ENCODE measurements around the gene PSG4.
"Not testable (repeated sequence)": the region's sequence is repeated elsewhere in the genome, so short reads cannot be mapped to it uniquely, and the experiment has no call there.

Gene PSG4

DNA sequence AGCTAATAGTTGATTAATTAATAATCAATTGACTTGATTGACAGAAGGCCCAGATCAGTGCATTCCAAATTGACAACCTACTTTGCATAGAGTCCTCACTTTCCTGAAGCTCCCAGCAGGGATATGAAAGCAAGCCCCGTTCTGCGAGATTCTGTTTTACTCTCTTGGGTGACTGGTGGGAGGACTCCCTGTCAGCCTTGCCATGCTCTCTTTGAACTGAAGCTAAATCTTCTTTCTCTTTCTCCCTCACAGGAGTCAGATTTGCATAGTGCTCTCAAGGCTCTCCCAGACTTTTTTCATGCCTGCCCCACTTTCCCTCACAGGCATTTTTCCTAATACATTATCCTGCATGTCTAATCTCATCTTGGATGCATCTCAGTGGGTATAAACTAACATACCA is 10.4 kb upstream of the PSG4 start:
- not testable (repeated sequence) for H3K4me1 Mint-ChIP-seq (ENCODE audit: low read depth); H3K36me3 Mint-ChIP-seq (ENCODE audit: low read depth); H3K9me3 Mint-ChIP-seq; H3K27ac Mint-ChIP-seq; H3K4me3 Mint-ChIP-seq
- H3K27me3 Mint-ChIP-seq = peaks cover 43% of the 10 kb centered on the region

DNA sequence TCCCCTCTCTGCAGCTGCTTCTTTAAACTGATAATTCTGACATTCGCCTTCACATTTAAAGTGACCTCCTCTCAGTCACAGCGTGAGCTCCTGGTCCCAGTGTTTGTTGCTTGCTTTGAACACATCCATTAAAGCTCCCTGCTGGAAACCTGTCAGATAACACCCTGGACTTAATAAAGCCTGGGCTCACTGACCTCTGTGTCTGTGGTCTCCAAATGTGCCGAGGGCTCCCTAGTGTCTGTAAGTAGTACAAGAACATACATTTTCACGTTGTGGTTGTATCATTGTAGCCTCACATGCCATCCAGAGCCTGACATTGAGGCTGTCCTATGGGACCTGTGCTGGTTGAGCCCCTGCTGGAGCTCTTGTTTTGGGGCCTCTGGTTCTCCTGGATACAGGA is 2.6 kb upstream of the PSG4 start:
- Mint-ChIP-seq H3K27me3 (peaks cover 29% of the 10 kb centered on the region), H3K9me3 (no peaks in the 10 kb centered on the region), H3K27ac (no peak overlapping the region), H3K4me3 (no peak overlapping the region), H3K4me1 (ENCODE audit: low read depth) (no peaks in the 10 kb centered on the region), H3K36me3 (ENCODE audit: low read depth) (no peaks in the 10 kb centered on the region)

DNA sequence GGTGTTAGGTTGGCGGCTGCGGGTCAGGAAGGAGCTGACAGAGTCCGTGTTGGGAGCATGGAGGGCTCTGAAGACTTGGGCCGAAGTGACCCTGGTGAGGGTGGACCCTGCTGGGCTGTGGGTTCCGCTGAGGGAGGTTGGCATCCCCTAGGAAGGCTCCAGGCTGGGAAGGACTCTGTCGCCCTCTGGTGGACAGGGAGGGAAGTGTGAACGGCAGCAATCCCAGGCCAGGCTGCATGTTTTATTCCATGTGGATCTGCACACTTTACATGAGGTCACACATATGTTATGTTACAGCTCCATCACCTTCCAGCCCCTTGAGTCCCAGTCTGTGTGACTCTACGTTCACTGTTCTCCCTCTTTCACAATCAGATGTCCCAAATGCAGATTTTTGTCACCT is 1.7 kb upstream of the PSG4 start:
- not testable (repeated sequence) for H3K4me1 Mint-ChIP-seq (ENCODE audit: low read depth); H3K27ac Mint-ChIP-seq; H3K4me3 Mint-ChIP-seq; H3K9me3 Mint-ChIP-seq; H3K36me3 Mint-ChIP-seq (ENCODE audit: low read depth)
- peaks cover 26% of the 10 kb centered on the region for H3K27me3 Mint-ChIP-seq

DNA sequence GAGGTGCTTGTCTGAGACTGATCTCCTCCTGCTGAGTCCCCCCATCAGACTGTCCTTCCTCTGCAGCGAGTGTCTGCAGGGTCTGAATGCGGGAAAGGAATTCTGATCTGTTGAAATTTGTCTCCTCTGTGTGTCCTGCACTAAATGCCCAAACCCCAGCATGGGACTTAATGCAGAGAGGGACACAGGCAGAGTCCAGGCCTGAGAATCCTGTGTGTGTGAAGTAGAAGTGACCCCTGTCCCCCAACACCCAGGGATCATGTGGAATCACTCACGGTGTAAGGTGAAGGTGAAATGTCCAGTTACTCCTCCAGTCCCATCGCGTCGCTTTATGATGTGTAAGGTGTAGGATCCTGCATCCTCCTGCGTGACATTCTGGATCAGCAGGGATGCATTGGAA is 1.8 kb downstream of the PSG4 start:
- H3K27me3 Mint-ChIP-seq; H3K27ac Mint-ChIP-seq; H3K9me3 Mint-ChIP-seq; H3K4me3 Mint-ChIP-seq; H3K36me3 Mint-ChIP-seq (ENCODE audit: low read depth); H3K4me1 Mint-ChIP-seq (ENCODE audit: low read depth): not testable (repeated sequence)

DNA sequence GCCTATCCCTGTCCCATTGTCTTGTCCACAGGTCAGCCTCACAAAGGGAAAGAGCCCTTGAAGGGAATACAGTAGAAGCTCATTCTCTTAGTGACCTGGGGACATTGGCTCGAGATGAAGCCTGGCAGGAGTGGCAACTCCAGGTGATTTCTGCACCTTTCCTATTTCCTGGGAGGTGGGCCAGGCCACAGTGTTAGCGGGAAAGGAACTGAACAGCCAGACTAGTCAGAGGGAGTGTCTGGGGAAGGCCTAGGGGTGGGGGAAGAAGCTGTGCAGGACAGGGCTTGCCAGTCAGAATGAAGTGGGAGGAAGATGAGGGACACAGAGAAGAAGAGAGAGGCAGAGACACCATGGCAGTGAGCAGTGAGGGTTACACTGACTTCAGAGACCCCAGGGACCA is 3.5 kb downstream of the PSG4 start:
- H3K27me3 Mint-ChIP-seq; H3K36me3 Mint-ChIP-seq (ENCODE audit: low read depth); H3K4me1 Mint-ChIP-seq (ENCODE audit: low read depth); H3K27ac Mint-ChIP-seq; H3K9me3 Mint-ChIP-seq; H3K4me3 Mint-ChIP-seq: not testable (repeated sequence)

DNA sequence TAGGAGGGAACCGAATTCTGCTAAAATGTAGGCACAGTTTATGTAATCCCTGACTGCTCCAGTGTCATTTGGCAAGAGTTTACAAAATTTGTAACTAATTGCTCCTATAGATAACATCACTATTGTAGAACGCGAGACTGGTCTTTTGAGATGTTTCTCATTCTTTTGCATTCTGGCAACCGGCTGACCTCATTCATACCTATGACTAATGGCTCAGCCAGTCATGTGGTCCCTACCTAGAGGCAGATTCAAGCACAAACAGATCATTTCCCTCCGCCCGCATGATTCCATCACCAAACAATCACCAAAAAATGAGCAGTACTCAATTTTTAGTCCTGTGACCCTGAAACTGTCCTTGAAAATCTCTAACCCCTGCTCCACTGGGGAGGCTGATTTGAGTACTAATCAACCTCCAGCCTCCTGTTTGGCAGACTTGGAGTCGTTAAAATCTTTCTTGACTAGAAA is 4.1 kb downstream of the PSG4 start:
- not testable (repeated sequence) for H3K27ac Mint-ChIP-seq; H3K4me3 Mint-ChIP-seq; H3K36me3 Mint-ChIP-seq (ENCODE audit: low read depth); H3K27me3 Mint-ChIP-seq; H3K4me1 Mint-ChIP-seq (ENCODE audit: low read depth); H3K9me3 Mint-ChIP-seq

DNA sequence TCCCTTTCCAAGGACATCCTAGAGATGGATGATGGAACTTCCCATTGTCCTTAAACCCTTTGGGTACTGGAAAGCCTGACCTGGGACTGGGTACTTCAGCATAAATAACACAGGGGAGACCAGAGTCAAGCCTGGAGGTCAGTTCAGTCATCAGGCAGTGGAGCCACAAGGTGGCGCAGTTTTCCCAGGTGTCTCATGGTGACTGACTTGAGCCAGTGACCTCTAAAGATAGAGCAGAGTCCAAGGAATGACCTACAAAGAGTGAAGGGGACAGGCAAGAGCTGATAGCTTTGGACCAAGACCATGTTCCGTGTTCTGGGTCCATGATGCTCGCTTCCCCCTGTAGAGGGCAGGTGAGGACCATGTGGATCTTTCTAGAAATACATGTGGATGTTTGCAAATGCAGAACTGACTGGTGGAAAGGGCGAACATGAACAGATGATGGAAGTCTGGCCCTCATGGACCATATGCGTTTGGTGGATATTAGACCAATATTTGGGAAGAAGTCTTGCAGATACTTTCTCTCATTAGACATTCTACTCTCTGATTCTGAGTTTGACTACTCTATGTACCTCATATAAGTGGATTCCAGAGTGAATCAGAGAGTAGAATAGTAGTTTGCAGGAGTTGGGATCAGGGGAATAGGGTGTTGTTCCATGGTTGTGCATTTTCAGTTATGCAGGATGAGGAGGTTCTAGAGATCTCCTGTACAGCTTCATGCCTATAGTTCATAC is 6.6 kb downstream of the PSG4 start:
- not testable (repeated sequence) for H3K4me3 Mint-ChIP-seq; H3K9me3 Mint-ChIP-seq; H3K27me3 Mint-ChIP-seq; H3K27ac Mint-ChIP-seq; H3K4me1 Mint-ChIP-seq (ENCODE audit: low read depth); H3K36me3 Mint-ChIP-seq (ENCODE audit: low read depth)

DNA sequence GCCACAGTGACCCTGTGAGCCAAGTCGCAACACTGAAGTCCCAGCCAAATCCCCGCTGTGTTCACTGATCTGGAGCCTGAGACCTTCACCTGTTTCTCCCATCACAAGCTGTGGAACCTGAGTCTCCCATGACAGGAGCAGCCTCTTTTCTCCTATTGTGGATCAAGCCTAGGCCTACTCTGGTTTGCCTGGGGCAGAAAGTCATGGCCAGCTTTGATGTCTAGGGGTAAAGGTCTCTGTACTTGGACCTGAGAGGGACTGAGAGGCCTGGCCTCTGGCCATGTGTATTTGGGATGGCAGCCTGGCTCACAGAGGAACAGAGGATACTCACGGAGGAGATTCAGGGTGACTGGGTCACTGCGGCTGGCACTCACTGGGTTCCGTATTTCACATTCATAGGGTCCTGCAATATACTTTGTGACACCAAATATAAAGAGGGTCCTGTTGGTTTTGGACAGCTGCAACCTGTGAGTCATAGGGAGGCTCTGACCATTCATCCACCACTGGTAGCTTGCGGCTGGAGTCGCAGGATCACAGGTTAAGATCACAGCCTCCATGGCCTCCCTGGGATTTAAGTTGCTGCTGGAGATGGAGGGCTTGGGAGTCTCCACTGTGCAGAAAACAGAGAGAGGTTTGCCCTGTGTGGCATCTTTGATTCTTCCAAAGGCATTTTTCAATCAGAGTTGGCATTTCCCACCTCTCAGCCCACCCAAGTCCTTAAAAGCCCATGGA is 7.6 kb downstream of the PSG4 start:
- H3K4me1 Mint-ChIP-seq (ENCODE audit: low read depth); H3K27me3 Mint-ChIP-seq; H3K36me3 Mint-ChIP-seq (ENCODE audit: low read depth); H3K4me3 Mint-ChIP-seq; H3K27ac Mint-ChIP-seq; H3K9me3 Mint-ChIP-seq: not testable (repeated sequence)

DNA sequence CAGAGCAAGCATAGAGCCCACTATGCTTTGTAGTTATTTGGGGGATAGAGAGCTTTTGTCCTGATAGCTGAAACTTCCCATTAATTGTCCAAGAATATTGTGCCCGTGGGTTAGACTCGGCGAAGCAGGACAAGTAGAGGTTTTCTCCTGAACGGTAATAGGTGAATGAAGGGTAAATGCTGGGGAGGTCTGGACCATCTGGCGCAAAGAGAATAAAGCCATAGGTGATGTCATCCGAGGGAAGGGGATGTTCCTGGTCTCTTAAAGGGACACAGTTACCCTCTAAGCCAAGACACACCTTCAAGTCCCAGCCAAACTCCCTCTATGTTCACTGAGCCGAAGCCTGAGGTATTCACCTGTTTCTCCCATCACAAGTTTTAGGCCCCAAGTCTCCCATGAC is 11.0 kb downstream of the PSG4 start:
- not testable (repeated sequence) for H3K4me1 Mint-ChIP-seq (ENCODE audit: low read depth); H3K36me3 Mint-ChIP-seq (ENCODE audit: low read depth); H3K27ac Mint-ChIP-seq; H3K9me3 Mint-ChIP-seq; H3K4me3 Mint-ChIP-seq
- peaks cover 20% of the 10 kb centered on the region for H3K27me3 Mint-ChIP-seq

DNA sequence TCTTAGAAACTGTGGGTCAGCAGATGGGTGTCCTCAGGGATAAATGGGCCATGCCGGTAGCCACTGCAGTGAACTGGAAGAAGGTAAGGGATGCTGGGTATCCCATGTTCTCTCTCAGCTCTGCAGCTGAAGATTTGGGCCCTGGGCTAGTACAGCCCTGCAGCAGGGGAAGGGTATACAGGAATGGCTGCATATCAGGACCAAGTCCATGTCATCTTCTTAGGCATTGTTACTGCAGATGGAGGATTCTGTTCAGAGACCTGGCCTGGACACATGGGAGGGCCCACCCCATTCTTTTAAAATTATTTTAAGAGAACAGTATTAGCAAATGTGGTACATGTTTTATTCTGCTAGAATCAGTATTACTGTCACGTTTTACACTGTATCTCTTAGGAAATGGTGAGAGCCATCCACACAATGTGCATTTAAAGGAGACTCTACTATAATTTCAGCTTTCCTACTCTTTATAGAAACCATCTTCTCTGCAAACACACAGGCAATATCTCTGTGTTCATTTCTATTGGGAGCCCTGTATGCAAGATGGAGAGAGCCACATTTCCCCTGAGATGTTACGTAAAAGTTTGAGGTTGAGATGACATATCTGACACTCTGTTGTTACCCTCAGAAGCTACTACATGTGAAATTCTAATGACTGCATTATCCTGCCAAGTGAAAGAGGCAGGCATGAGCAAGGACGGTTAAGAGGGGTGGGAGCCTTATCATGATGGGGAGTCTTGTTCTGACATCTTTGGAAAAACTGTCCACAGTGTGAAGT is 12.9 kb downstream of the PSG4 start:
- not testable (repeated sequence) for H3K36me3 Mint-ChIP-seq (ENCODE audit: low read depth); H3K9me3 Mint-ChIP-seq; H3K4me3 Mint-ChIP-seq; H3K4me1 Mint-ChIP-seq (ENCODE audit: low read depth); H3K27ac Mint-ChIP-seq
- peaks cover 20% of the 10 kb centered on the region for H3K27me3 Mint-ChIP-seq

DNA sequence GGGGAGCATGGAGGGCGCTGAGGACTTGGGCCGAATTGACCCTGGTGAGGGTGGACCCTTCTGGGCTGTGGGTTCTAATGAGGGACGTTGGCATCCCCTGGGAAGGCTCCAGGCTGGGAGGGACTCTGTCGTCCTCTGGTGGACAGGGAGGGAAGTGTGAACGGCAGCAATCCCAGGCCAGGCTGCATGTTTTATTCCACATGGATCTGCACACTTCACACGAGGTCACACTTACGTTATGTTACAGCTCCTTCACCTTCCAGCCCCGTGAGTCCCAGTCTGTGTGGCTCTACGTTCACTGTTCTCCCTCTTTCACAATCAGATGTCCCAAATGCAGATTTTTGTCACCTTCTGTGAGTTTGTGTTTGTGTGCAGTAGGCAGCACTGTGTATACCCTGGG is 17.3 kb downstream of the PSG4 start:
- H3K27me3 Mint-ChIP-seq = peaks cover 11% of the 10 kb centered on the region
- not testable (repeated sequence) for H3K27ac Mint-ChIP-seq; H3K4me3 Mint-ChIP-seq; H3K36me3 Mint-ChIP-seq (ENCODE audit: low read depth); H3K4me1 Mint-ChIP-seq (ENCODE audit: low read depth); H3K9me3 Mint-ChIP-seq

DNA sequence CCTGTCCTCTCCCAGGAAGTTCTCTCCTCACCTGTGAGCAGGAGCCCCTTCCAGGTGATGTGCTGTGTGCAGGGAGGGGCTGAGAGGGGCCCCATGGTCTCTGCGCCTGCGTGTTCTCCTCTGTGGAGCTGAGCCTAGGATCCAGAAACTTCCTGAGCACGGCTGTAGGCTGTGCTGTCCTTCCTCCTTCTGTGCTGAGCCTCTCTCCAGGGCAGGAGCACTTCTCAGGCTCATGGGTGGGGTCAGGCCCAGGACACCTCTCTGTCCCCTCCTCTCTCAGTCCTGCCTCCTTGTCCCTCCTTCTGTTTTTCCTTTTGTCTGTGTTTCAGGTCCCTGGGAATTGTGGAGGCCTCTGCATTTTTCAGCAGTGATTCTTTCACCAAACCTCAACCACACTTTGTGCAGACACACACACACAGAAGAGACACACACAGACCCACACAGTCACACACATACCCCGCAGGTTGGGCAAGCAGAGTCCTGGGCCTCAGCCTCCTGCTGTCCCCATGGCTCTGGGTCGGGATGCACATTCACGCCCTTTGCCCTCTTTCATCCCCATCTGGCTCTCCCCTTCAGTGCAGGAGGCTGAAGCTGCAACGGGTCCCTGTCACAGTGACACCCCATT is 19.0 kb downstream of the PSG4 start, which contains the start of gene PSG5:
Gene PSG5, minus strand, starts transcription at position 226 of the 625 bp plus-strand sequence. Its CDS starts 131 bp downstream, at position 95.
- not testable (repeated sequence) for H3K27ac Mint-ChIP-seq; H3K4me3 Mint-ChIP-seq; H3K36me3 Mint-ChIP-seq (ENCODE audit: low read depth); H3K4me1 Mint-ChIP-seq (ENCODE audit: low read depth); H3K9me3 Mint-ChIP-seq
- H3K27me3 Mint-ChIP-seq = peaks cover 11% of the 10 kb centered on the region

DNA sequence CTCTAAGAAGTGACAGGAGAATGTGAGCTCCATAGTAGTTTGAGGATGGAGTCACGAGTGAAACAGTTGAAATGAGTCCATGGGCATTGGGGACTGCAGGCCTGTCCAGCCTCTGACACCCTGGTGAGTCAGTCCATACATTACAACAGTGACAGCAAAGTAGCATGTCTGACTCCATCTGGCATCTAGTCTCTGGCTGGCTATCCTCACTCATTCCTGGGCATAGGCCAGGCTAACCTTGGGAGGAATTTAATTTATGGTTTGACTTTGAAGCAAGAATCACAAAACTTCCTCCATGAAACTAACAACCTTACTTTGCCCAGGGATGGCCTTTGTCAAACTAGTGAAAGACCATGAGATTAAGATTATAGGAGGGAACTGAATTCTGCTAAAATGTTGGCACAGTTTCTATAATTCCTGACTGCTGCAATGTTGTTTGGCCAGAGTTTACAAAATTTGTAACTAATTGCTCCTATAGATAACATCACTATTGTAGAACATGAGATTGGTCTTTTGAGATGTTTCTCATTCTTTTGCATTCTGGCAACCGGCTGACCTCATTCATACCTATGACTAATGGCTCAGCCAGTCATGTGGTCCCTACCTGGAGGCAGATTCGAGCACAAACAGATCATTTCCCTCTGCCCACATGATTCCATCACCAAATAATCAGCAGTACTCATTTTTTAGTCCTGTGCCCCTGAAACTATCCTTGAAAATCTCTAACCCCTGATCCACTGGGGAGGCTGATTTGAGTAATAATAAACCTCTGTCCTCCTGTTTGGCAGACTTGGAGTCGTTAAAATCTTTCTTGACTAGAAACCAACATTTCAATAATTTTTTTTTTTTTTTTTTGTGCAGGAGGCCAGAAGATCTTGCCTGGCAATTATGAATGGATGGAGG is 23.3 kb downstream of the PSG4 start:
- H3K9me3 Mint-ChIP-seq; H3K27me3 Mint-ChIP-seq; H3K27ac Mint-ChIP-seq; H3K4me1 Mint-ChIP-seq (ENCODE audit: low read depth); H3K4me3 Mint-ChIP-seq; H3K36me3 Mint-ChIP-seq (ENCODE audit: low read depth): not testable (repeated sequence)

DNA sequence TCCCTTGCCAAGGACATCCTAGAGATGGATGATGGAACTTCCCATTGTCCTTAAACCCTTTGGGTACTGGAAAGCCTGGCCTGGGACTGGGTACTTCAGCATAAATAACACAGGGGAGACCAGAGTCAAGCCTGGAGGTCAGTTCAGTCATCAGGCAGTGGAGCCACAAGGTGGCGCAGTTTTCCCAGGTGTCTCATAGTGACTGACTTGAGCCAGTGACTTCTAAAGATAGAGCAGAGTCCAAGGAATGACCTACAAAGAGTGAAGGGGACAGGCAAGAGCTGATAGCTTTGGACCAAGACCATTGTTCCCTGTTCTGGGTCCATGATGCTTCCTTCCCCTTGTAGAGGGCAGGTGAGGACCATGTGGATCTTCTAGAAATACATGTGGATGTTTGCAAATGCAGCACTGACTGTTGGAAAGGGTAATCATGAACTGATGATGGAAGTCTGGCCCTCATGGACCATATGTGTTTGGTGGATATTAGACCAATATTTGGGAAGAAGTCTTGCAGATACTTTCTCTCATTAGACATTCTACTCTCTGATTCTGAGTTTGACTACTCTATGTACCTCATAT is 25.8 kb downstream of the PSG4 start:
- H3K27me3 Mint-ChIP-seq; H3K4me1 Mint-ChIP-seq (ENCODE audit: low read depth); H3K9me3 Mint-ChIP-seq; H3K27ac Mint-ChIP-seq; H3K36me3 Mint-ChIP-seq (ENCODE audit: low read depth); H3K4me3 Mint-ChIP-seq: not testable (repeated sequence)
